D721Med (cell line): ENCODE data around the gene ZNF420.
"Not testable (repeated sequence)": the region's sequence is repeated elsewhere in the genome, so short reads cannot be mapped to it uniquely, and the experiment has no call there.

Experiments used
- DNase-seq: peaks from one replicate; pipeline ENCODE4 v3.0.0; 2011; ENCODE audit warnings: low spot score; ENCODE audit not compliant: insufficient read length
- FAIRE-seq: peaks from 2 replicates; lab custom pipeline; 2011; peaks lifted over from hg19 to GRCh38; lab: Jason Lieb, UNC
- TF ChIP-seq, protein P1 (sequence below): IDR thresholded peaks from 2 replicates; pipeline ENCODE4 v1.5.1; 2012; ENCODE audit warnings: mild to moderate bottlenecking, control low read depth; ENCODE audit not compliant: insufficient read depth; ENCODE audit errors: missing control alignments

The ZNF420 gene

DNA sequence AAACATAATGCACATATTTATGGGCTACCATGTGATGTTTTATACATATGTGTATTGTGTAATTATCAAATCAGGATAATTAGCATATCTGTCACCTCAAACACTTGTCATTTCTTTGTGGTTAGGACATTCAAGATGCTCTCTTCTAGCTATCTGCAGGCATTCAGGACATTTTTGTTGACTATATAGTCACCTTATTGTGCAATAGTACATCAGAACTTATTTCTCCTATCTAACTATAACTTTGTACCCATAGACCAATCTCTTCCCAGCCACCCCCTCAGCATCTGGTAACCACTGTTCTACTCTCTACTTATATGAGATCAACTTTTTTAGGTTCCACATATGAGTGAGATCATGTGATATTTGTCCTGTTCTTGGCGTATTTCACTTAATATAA, 20.3 kb downstream of the ZNF420 start:
- no peak for FAIRE-seq
- TF ChIP-seq, protein P1, sequence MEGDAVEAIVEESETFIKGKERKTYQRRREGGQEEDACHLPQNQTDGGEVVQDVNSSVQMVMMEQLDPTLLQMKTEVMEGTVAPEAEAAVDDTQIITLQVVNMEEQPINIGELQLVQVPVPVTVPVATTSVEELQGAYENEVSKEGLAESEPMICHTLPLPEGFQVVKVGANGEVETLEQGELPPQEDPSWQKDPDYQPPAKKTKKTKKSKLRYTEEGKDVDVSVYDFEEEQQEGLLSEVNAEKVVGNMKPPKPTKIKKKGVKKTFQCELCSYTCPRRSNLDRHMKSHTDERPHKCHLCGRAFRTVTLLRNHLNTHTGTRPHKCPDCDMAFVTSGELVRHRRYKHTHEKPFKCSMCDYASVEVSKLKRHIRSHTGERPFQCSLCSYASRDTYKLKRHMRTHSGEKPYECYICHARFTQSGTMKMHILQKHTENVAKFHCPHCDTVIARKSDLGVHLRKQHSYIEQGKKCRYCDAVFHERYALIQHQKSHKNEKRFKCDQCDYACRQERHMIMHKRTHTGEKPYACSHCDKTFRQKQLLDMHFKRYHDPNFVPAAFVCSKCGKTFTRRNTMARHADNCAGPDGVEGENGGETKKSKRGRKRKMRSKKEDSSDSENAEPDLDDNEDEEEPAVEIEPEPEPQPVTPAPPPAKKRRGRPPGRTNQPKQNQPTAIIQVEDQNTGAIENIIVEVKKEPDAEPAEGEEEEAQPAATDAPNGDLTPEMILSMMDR, result no peak

DNA sequence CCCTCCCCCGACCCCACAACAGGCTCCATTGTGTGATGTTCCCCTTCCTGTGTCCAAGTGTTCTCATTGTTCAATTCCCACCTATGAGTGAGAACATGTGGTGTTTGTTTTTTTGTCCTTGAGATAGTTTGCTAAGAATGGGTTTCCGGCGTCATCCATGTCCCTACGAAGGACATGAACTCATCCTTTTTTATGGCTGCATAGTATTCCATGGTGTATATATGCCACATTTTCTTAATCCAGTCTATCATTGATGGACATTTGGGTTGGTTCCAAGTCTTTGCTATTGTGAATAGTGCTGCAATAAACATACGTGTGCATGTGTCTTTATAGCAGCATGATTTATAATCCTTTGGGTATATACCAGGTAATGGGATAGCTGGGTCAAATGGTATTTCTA, 25.9 kb downstream of the ZNF420 start:
- not testable (repeated sequence) for FAIRE-seq, DNase-seq

More for the DNA sequence above, 20.3 kb downstream of the ZNF420 start:
- no peak for DNase-seq

DNA sequence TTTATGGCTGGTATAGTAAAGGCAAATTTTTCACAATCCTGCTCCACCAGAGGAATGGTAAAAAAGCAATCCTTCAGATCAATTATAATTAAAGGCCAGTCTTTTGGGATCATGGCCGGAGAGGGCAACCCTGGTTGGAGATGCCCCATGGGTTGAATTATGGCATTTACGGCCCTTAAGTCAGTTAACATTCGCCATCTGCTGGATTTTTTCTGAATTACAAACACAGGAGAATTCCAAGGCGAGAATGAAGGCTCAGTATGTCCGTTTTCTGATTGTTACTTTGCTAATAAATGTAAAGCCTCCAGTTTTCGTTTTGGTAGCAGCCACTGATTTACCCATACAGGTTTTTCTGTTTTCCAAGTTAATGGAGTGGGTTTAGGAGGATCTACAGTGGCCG, 33.5 kb downstream of the ZNF420 start:
- not testable (repeated sequence) for DNase-seq, FAIRE-seq

DNA sequence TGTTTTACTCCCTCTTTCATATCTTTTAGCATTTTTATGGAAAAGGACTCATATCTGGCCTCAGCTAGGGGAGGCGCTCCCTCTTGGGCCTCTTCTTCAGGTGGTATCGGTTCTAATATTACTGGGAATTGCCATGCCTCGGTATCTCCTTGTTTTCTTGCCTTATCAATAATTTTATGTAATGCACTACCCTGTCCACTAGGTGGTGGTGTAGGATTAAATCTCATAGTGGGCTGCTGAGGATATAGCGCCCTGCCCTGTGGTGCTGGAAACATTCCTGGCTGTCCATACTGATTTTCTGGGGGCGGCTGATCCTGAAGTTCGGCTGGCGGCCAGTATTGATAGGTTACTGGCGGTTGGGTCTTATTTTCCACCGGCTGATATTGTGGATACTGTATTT, 35.8 kb downstream of the ZNF420 start:
- FAIRE-seq (no peak), DNase-seq (no peak)
- TF ChIP-seq, protein P1, result no peak

DNA sequence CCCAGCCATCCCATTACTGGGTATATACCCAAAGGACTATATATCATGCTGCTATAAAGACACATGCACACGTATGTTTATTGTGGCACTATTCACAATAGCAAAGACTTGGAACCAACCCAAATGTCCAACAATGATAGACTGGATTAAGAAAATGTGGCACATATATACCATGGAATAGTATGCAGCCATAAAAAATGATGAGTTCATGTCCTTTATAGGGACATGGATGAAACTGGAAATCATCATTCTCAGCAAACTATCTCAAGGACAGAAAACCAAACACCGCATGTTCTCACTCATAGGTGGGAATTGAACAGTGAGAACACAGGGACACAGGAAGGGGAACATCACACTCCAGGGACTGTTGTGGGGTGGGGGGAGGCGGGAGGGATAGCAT, 43.9 kb downstream of the ZNF420 start:
- FAIRE-seq, result not testable (repeated sequence)

DNA sequence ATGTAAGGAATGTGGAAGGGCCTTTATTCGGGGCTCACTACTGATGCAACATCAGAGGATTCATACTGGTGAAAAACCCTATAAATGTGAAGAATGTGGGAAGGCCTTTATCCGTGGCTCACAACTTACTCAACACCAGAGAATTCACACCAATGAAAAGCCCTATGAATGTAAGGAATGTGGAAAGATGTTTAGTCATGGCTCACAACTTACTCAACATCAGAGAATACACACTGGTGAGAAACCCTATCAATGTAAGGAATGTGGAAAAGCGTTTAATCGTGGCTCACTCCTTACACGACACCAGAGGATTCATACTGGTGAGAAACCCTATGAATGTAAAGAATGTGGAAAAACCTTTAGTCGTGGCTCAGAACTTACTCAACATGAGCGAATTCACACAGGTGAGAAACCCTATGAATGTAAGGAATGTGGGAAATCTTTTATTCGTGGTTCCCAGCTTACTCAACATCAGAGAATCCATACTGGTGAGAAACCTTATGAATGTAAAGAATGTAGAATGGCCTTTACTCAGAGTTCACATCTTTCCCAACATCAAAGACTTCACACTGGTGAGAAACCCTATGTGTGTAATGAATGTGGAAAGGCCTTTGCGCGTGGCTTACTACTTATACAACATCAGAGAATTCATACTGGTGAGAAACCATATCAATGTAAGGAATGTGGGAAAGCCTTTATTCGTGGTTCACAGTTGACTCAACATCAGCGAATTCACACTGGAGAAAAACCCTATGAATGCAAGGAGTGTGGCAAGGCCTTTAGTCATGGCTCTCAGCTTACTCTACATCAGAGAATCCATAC, 50.0 kb downstream of the ZNF420 start:
- FAIRE-seq (no peak), DNase-seq (no peak)
- TF ChIP-seq, protein P1, result no peak

More for the DNA sequence above, 43.9 kb downstream of the ZNF420 start:
- not testable (repeated sequence) for DNase-seq

DNA sequence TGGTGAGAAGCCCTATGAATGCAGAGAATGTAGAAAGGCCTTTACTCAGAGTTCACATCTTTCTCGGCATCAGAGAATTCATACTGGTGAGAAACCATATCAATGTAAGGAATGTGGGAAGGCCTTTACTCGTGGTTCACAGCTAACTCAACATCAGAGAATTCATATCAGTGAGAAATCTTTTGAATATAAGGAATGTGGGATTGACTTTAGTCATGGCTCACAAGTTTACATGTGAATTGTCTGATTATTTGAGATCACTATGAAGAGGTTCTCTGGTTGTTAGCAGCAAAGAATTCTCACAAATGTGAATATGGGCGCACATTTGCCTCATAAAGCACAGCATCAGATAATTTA, 50.6 kb downstream of the ZNF420 start:
- DNase-seq (no peak), FAIRE-seq (no peak)
- TF ChIP-seq, protein P1, result no peak

DNA sequence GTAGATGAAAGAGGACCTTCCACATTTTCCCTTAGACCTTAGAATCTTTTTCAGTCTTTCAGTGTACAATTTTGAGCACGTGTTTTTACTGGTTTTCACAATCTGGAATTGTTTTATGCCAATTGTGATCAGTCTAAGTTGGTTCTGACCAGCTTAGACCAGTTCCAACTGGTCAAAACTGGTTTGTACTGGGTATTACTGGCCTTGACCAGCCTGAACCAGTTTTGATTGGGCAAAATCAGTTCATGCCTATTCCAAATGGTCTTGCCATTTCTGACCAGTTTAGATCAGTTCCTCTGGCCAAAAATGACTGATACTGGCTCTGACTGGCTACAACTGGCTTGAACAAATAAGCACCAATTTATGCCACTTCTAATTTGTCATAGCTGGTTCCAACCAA, 57.9 kb downstream of the ZNF420 start:
- no peak for DNase-seq
- TF ChIP-seq, protein P1, result no peak
- FAIRE-seq, result no peak

DNA sequence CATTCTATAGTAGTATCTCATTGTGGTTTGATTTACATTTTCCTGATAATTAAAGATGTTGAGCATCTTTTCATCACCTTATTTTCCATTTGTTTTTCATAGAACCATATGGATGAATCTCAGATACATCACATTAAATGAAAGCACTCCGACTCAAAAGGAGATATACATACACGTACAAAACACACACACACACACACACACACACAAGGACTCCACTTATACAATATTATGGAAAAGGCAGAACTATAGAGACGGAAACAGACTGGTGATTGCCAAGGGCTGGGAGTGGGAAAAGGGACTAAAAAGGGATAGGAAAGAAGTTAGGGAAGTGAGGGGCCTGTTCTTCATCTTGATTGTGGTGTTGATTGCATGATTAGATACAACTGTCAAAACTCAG, 70.0 kb downstream of the ZNF420 start:
- TF ChIP-seq, protein P1, result no peak
- DNase-seq, result no peak
- peak; percentile 44 for FAIRE-seq
